B cell (primary cell): ENCODE results near the gene FARP1. TPM values are rescaled to one million over a fixed set of nuclear protein-coding genes. Genes with fewer than 3 reads are reported as not detected.

ENCODE experiments used
- ATAC-seq: fragments of 200-7000 bp; cut with Tn5 transposase; one replicate; pipeline ENCODE4 v1.10.0; 2021; ENCODE audit warnings: low read depth, mild to moderate bottlenecking, moderate number of reproducible peaks, moderate library complexity
- CTCF ChIA-PET: fragments of 350-600 bp; sonication (Branson Sonifier 250); formaldehyde crosslinking; loops from one replicate; lab custom pipeline; 2021; ENCODE audit warnings: antibody characterized with exemption, inconsistent platforms; lab: Charles Lee
- POLR2A ChIA-PET: fragments of 350-600 bp; sonication (Branson Sonifier 250); formaldehyde crosslinking; loops from one replicate; lab custom pipeline; 2021; ENCODE audit warnings: antibody characterized with exemption; lab: Charles Lee
- DNase-seq: peaks from one replicate; pipeline ENCODE4 v3.0.0; 2013
- H2AFZ ChIP-seq: 2 replicates; pipeline ENCODE4 v1.6.1; 2012; ENCODE audit warnings: mild to moderate bottlenecking, low read depth, low read length; ENCODE audit not compliant: insufficient read depth, poor library complexity, severe bottlenecking
- H3K27ac ChIP-seq, 2 donors: 1 replicate in 1 of 2; 2 replicates in 1 of 2; pipeline ENCODE4 v1.5.1; 2012 to 2013; ENCODE audit warnings: low read length in 2 of 2, mild to moderate bottlenecking in 2 of 2, moderate library complexity in 1 of 2
- H3K27me3 ChIP-seq, 4 experiments: fragments of 200-600 bp in 1 of 4; sonication (generic) in 1 of 4; replicated peaks in 1 of 4; 1 replicate in 2 of 4; 2 replicates in 2 of 4; pipeline versions ENCODE4 v1.6.1 to v1.7.0; 2013 to 2016; ENCODE audit warnings: low read length in 3 of 4, mild to moderate bottlenecking in 2 of 4, mixed read lengths in 1 of 4, moderate library complexity in 1 of 4; ENCODE audit not compliant: insufficient read depth in 4 of 4, control insufficient read depth in 3 of 4; ENCODE audit errors: control extremely low read depth in 1 of 4
- H3K36me3 ChIP-seq, 2 experiments: replicated peaks in 1 of 2; 1 replicate in 1 of 2; 2 replicates in 1 of 2; pipeline versions ENCODE4 v1.6.1 to v1.7.1; 2013; ENCODE audit warnings: low read length in 1 of 2; ENCODE audit not compliant: insufficient read depth in 2 of 2, control insufficient read depth in 1 of 2; ENCODE audit errors: control extremely low read depth in 1 of 2, extremely low read depth in 1 of 2
- H3K4me1 ChIP-seq, 2 donors: fragments of 200-600 bp in 1 of 2; sonication (generic) in 1 of 2; 1 replicate in 1 of 2; 2 replicates in 1 of 2; pipeline versions ENCODE4 v1.5.1 to v1.6.1; 2013 to 2017; ENCODE audit warnings: low read length in 2 of 2; ENCODE audit not compliant: control insufficient read depth in 2 of 2, insufficient read depth in 2 of 2
- H3K4me2 ChIP-seq: replicated peaks from 2 replicates; pipeline ENCODE3; 2012; ENCODE audit warnings: mild to moderate bottlenecking, low read depth, low read length; ENCODE audit not compliant: poor library complexity, severe bottlenecking
- H3K4me3 ChIP-seq, 5 experiments: fragments of 200-600 bp in 1 of 5; sonication (generic) in 1 of 5; 1 replicate in 3 of 5; 2 replicates in 2 of 5; pipeline versions ENCODE4 v1.5.1 to v1.7.0; 2011 to 2016; ENCODE audit warnings: low read length in 4 of 5, mild to moderate bottlenecking in 4 of 5, low read depth in 2 of 5, control low read depth in 1 of 5, moderate library complexity in 1 of 5; ENCODE audit not compliant: insufficient read depth in 1 of 5; ENCODE audit errors: control extremely low read depth in 1 of 5, extremely low read depth in 1 of 5
- H3K79me2 ChIP-seq: fragments of 200-600 bp; sonication (generic); one replicate; pipeline ENCODE4 v1.6.0; 2016; ENCODE audit warnings: low read length; ENCODE audit not compliant: control insufficient read depth, insufficient read depth
- H3K9ac ChIP-seq: fragments of 200-600 bp; sonication (generic); 2 replicates; pipeline ENCODE4 v1.6.1; 2017; ENCODE audit warnings: mild to moderate bottlenecking, low read length, moderate library complexity
- H3K9me3 ChIP-seq, 3 donors: one replicate each; pipeline versions ENCODE4 v1.6.1 to v1.7.1; 2013; ENCODE audit warnings: low read length in 2 of 3; ENCODE audit not compliant: control insufficient read depth in 2 of 3, insufficient read depth in 1 of 3; ENCODE audit errors: control extremely low read depth in 1 of 3
- H4K20me1 ChIP-seq: 2 replicates; pipeline ENCODE4 v1.6.0; 2012; ENCODE audit warnings: mild to moderate bottlenecking, low read length; ENCODE audit not compliant: insufficient read depth, control insufficient read depth, poor library complexity, severe bottlenecking
- H3K27ac Mint-ChIP-seq: one replicate; pipeline ENCODE4 v1.8.0; 2021; ENCODE audit warnings: mixed read lengths
- H3K27me3 Mint-ChIP-seq: one replicate; pipeline ENCODE4 v1.8.0; 2021; ENCODE audit warnings: mixed read lengths
- H3K4me1 Mint-ChIP-seq: one replicate; pipeline ENCODE4 v1.8.0; 2021; ENCODE audit warnings: mixed read lengths
- H3K4me3 Mint-ChIP-seq: one replicate; pipeline ENCODE4 v1.8.0; 2021; ENCODE audit warnings: mixed read lengths
- H3K9me3 Mint-ChIP-seq: one replicate; pipeline ENCODE4 v1.8.0; 2022; ENCODE audit warnings: mixed read lengths; ENCODE audit not compliant: insufficient read depth
- EZH2 ChIP-seq: IDR thresholded peaks from 2 replicates; pipeline ENCODE4 v1.6.1; 2012; ENCODE audit warnings: borderline replicate concordance, low read depth, mild to moderate bottlenecking, moderate library complexity, low read length; ENCODE audit not compliant: insufficient read depth, poor library complexity, severe bottlenecking
- WGBS: methylation state at CpG from one replicate; pipeline ENCODE4 v1.1.5; 2013; ENCODE audit warnings: missing lambda C conversion rate; ENCODE audit not compliant: insufficient coverage; 5-methylcytosine and 5-hydroxymethylcytosine counted together
- intact Hi-C: fragments of 100-400 bp; cut with micrococcal nuclease; formaldehyde crosslinking; loops from one replicate; pipeline ENCODE4 v1.10.0; 2022
- polyA plus RNA-seq: library from polyadenylated mRNA; depleted of rRNA; stranded (reverse); fragments of >200 nt; gene quantifications from 2 replicates; pipeline ENCODE4 v1.2.3, GENCODE V29; 2012
- total RNA-seq, 2 donors: library from RNA; stranded (reverse); fragments of 120-200 nt in 1 of 2; gene quantifications; 1 replicate in 1 of 2; 2 replicates in 1 of 2; pipeline versions ENCODE4 v1.2.3 to v1.2.4, GENCODE V29; 2013 to 2022
- TF ChIP-seq, protein P1 (sequence below): fragments of 200-600 bp; IDR thresholded peaks from one replicate; pipeline ENCODE4 v1.8.0; 2022; ENCODE audit warnings: antibody characterized with exemption, mild to moderate bottlenecking

Gene FARP1
- total and polyA plus RNA-seq, 2 donors (not counting 1 experiment from before 2014, with no cell fraction given), result 0.15 to 1.5 TPM

DNA sequence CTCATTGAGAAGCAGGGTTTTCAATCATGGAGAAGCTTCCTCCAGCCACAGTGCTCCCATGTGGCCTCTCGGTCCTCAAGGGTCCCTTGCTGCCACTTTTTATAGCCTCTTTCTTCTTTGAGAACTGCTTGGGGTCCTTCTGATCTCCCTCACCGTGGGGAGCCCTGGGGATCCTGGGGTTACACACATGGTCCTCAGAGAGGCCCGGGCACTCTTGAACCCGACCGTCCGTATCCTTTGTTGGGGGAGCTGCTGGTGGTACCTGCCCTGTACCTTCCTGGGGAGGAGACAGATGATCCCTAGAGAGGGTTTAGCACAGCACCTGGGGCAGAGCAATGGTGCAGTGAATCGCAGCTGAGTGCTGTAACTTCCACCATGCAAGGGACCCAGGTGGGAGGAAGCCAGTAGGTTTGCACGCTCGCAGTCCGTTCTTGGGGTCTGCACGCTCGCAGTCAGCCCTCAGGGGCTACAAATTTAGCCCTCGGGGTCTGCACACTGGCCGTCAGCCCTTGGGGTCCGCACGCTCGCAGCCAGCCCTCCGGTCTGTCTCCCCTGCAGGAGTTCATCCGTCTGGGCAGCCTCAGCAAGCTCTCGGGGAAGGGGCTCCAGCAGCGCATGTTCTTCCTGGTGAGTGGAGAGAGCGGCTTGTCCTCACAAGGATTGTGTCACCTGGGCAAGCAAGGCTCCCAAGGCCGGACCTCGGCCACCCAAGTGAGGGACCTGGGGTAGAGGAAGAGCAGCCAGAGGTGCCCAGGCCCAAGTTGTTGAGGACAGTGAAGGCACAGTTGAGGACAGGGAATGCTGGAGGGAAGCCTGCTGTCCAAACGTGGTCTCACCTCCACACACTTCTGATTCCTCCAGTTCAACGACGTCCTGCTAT is 295.6 kb downstream of the FARP1 start:
- ATAC-seq (no peak), DNase-seq (no peak)
- no peaks in the 10 kb centered on the region for H3K79me2 ChIP-seq
- ChIA-PET CTCF (no interaction called here), POLR2A (no interaction called here)
- no peaks in the 10 kb centered on the region for H3K9me3 ChIP-seq
- no peaks in the 10 kb centered on the region for H3K4me1 ChIP-seq
- no peaks in the 10 kb centered on the region for H3K4me1 Mint-ChIP-seq
- no peak overlapping the region for H3K4me2 ChIP-seq
- no peak overlapping the region for H2AFZ ChIP-seq
- no peaks in the 10 kb centered on the region for H3K9me3 Mint-ChIP-seq
- H3K27me3 ChIP-seq, result no peaks in the 10 kb centered on the region
- H3K27me3 Mint-ChIP-seq, result peaks cover 7% of the 10 kb centered on the region
- H3K36me3 ChIP-seq, result no peaks in the 10 kb centered on the region
- H4K20me1 ChIP-seq, result no peaks in the 10 kb centered on the region
- intact Hi-C loops, result no loop called here
- no peak overlapping the region for H3K9ac ChIP-seq
- no peak overlapping the region for H3K27ac Mint-ChIP-seq
- H3K27ac ChIP-seq, result no peak overlapping the region
- TF ChIP-seq EZH2, result no peak
- TF ChIP-seq, protein P1, sequence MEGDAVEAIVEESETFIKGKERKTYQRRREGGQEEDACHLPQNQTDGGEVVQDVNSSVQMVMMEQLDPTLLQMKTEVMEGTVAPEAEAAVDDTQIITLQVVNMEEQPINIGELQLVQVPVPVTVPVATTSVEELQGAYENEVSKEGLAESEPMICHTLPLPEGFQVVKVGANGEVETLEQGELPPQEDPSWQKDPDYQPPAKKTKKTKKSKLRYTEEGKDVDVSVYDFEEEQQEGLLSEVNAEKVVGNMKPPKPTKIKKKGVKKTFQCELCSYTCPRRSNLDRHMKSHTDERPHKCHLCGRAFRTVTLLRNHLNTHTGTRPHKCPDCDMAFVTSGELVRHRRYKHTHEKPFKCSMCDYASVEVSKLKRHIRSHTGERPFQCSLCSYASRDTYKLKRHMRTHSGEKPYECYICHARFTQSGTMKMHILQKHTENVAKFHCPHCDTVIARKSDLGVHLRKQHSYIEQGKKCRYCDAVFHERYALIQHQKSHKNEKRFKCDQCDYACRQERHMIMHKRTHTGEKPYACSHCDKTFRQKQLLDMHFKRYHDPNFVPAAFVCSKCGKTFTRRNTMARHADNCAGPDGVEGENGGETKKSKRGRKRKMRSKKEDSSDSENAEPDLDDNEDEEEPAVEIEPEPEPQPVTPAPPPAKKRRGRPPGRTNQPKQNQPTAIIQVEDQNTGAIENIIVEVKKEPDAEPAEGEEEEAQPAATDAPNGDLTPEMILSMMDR, result no peak
- WGBS, result 67% methylated on average over 25 of the region's 27 CpGs
- H3K4me3 ChIP-seq, result no peak overlapping the region
- no peak overlapping the region for H3K4me3 Mint-ChIP-seq

DNA sequence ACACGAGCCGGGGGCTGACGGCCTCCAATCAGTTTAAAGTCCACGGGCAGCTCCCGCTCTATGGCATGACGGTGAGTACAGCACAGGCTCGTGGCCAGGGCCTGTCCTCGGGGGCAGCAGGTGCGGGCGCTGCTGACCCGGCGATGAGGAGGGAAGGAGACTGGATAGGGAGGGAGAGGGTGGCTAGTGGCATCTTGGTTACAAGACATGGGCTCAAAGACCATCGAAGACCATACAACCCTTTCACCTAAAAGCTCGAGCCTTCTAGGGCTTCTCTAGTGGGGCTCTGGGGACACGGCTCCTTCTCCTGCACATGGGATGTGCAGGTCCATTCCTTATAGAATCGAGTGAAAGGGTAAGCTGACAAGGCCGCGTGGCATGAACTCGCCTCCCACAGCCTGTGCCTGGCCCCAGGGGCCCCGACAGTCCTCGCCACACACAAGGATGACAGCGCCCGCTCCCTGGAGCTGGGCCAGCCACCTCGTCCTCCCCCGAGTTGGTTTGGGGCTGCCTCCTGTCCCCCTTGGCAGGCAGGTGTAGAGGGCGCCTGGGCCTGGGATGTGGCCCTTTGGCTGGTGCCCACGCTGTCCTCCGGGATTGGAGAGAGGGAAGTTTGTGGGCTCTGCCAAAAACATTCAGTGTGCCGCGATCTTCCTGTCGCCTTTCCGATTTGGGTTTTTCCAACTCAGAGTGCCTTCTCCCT is 296.4 kb downstream of the FARP1 start:
- Histone ChIP-seq H3K4me1 (no peaks in the 10 kb centered on the region), H3K4me3 (no peak overlapping the region), H3K9ac (no peak overlapping the region), H2AFZ (no peak overlapping the region), H3K27ac (no peak overlapping the region), H3K9me3 (no peaks in the 10 kb centered on the region), H3K27me3 (no peaks in the 10 kb centered on the region), H4K20me1 (no peaks in the 10 kb centered on the region), H3K36me3 (no peaks in the 10 kb centered on the region), H3K4me2 (no peak overlapping the region), H3K79me2 (no peaks in the 10 kb centered on the region)
- DNase-seq, result no peak
- ATAC-seq, result no peak
- intact Hi-C loops, result no loop called here
- TF ChIP-seq, protein P1, result no peak
- TF ChIP-seq EZH2, result no peak
- ChIA-PET CTCF (interaction anchor here (0.8 kb wide), 1 partner anchor 234 kb away, joined by 3 read pairs; no protein-coding TSS in a partner anchor), POLR2A (no interaction called here)
- H3K27me3 Mint-ChIP-seq, result peaks cover 7% of the 10 kb centered on the region
- 95% methylated on average over 21 of the region's 32 CpGs for WGBS
- H3K27ac Mint-ChIP-seq, result no peak overlapping the region
- no peaks in the 10 kb centered on the region for H3K9me3 Mint-ChIP-seq
- no peak overlapping the region for H3K4me3 Mint-ChIP-seq
- H3K4me1 Mint-ChIP-seq, result no peaks in the 10 kb centered on the region
